Loucy (cell line): ENCODE measurements around the gene UBA5.

Experiments
- EZH2phosphoT487 ChIP-seq: fragments of 200-600 bp; IDR thresholded peaks from 2 replicates; pipeline ENCODE4 v1.6.1; 2018; ENCODE audit warnings: antibody characterized with exemption, mild to moderate bottlenecking, moderate library complexity, borderline replicate concordance
- TF ChIP-seq, protein P1 (sequence below): fragments of 200-600 bp; sonication (generic); conservative IDR thresholded peaks from 2 replicates; pipeline ENCODE4 v1.5.1; 2014; ENCODE audit warnings: mild to moderate bottlenecking, antibody characterized with exemption, low read length

DNA sequence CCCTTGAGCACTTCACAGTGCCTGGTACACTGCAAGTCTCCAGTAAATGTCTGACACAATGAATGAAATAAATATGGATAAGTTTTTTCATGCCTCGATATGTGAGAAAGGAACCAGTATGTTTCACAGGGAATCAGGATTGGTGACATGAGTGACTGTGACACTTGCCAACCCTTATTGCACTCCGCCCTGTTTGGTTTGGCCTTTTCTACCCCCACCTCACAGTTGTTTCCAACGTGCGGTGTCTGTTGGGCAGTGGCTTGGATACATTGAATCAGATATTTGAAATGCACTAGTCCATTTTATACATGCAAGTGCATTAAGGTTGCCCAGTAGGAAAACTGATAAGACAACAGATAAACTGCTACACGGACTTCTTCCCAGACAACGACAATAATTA lies 60.1 kb downstream of the UBA5 start:
- TF ChIP-seq, protein P1, sequence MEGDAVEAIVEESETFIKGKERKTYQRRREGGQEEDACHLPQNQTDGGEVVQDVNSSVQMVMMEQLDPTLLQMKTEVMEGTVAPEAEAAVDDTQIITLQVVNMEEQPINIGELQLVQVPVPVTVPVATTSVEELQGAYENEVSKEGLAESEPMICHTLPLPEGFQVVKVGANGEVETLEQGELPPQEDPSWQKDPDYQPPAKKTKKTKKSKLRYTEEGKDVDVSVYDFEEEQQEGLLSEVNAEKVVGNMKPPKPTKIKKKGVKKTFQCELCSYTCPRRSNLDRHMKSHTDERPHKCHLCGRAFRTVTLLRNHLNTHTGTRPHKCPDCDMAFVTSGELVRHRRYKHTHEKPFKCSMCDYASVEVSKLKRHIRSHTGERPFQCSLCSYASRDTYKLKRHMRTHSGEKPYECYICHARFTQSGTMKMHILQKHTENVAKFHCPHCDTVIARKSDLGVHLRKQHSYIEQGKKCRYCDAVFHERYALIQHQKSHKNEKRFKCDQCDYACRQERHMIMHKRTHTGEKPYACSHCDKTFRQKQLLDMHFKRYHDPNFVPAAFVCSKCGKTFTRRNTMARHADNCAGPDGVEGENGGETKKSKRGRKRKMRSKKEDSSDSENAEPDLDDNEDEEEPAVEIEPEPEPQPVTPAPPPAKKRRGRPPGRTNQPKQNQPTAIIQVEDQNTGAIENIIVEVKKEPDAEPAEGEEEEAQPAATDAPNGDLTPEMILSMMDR: no peak
- no peak for TF ChIP-seq EZH2phosphoT487
